Dedifferentiated amniotic fluid mesenchymal stem cell (primary cell): ENCODE data around the gene ZBTB7A.

Source experiments
- DNase-seq: peaks from one replicate; pipeline ENCODE4 v3.0.0-alpha.2; 2016; ENCODE audit errors: extremely low spot score

Gene ZBTB7A

DNA sequence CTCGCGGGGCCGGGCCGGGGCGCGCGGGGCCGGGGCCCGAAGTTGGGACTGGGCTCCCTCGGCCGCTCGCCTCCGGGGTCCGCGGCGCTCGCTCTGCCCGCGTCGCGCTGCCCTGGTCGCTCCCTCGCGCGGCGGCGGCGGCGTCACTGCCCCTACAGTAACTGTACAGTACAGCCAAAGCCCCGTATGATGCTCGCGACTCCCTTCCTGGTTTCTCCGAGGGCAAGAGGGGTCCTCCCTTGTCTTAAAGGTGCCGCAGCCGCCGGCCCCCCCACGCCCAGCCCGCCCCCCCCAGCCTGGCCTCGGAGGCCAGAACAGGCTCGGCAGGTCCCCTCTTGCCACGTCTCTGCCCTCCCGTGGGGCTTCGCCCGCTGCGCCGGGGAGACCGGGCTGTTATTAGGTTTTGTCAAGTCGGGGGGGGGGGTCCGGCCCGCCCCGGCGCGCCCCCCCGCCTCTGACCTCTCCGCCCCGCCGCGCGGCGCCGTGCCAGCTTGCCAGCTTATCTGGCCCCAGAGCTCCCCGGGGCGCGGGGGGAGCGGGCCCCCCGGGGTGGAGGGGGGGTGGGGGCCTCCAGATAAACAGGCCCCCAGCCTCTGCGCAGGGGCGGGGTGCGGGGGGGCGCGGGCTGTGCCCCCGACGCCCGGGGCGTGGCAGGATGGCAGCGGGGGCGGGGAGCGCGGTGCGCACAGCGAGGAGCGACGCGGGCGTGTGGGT, at the start of gene ZBTB7A:
Gene ZBTB7A, minus strand, starts transcription at position 218 of the 714 bp plus-strand sequence. CDS start 11,667 bp downstream, outside the sequence.
- peak; percentile 43 for DNase-seq

DNA sequence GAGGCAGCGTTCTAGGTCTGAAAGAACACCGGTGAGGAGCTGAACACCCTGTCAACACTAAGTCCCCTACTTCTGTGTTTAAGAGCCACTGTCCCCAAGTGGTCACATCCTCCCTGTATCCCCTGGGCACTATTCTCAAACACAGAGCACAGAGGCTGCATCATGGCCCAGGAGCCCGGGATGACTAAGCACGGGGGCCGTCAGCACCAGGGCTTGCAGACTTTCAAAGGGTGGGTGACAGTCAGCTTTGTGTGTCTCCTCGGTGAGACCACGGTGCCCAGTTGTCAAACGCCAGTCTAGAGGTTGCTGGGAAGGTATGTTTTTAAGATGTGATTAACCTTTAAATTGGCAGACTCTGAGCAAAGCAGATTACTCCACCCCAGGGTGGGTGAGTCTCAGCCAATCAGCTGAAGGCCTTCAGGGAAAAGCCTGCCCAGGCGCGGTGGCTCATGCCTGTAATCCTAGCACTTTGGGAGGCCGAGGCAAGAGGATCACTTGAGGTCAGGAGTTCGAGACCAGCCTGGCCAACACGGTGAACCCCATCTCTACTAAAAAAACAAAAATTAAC, 49.2 kb upstream of the ZBTB7A start:
- DNase-seq: no peak

DNA sequence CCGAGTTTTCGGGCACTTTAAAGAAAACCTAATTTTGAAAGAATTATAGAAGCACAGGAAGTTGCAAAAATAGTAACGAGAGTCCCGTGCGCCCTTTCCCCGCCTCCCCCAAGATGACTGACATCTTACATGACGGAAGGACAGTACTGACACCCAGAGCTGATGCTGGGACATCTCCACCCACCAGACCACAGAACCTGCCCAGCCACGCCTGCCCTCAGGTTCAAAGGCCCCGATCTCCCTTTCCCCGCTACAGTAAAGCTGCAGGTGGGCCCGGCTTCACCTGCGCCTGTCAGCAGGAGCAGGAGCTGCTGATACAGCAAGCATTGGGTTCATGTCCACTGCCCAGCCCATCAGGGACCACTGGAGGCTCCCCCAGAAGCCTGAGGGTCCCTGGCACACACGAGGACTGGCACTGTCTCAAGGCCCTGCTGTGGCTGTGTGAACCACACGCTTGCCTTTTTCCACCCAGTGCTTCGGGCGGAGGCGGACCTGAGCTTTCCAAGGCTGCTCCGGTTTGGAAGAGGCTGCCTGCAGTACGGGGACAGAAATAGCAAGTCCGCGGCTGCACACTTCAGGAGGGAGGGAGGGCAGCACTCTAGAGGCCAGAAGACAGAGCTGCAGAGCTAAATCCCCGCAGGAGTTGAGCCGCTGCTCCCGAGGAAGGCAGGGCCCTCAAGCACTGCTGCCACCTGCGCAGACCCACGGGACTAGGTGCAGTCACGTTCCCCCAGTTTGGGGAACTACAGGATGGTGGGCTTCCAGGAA, 48.5 kb upstream of the ZBTB7A start:
- no peak for DNase-seq

DNA sequence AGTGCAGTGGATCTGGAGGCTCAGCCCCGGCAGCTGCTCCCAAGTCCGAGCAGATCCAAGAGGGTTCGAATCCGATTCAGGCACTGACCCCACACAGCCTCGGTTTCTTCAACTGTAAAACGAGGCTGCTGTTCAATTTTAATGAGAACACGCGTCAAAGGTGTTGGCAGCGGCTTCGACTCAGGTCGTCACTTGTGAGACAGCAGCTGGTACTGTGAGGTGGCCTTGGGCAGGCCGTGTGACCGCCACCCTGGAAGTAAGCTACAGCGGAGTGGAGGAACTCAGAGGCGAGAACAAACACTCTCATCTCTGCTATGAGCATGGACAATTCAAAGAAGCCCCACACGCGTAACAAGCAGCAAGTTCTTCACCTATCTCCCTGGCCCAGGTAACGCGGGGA, 47.5 kb upstream of the ZBTB7A start:
- DNase-seq: no peak

DNA sequence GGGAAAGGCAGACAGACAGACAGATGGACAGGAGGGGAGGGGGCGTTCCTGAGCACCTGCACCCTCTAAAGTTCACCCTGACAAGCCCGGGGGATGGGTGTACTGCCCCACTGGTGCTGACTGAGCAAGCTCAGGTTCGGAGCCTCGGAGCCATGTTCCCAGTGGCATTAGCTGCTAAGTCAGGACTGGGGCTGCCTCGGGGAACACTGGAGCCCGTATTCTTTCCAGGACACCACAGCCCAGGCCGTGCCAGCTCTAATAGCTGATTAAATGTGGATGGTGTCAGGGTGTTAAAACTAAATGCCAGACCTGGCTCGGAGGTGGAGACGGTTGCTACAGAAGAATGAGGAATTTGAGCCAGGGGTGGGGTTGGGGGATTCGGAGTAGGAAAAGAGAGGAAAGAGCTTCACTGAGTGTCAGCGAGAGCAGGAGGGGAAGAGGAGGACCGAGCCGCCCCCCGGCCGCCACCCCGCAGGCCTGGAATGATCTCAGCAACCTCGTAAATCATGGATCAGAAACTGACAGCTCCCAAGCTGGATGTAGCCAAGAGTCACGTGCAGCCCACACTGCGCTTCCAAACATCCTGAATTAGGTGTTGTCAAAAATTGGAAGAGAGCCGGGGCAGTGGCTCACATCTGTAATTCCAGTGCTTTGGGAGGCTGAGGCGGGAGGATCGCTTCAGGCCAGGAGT, 46.8 kb upstream of the ZBTB7A start:
- DNase-seq: no peak

DNA sequence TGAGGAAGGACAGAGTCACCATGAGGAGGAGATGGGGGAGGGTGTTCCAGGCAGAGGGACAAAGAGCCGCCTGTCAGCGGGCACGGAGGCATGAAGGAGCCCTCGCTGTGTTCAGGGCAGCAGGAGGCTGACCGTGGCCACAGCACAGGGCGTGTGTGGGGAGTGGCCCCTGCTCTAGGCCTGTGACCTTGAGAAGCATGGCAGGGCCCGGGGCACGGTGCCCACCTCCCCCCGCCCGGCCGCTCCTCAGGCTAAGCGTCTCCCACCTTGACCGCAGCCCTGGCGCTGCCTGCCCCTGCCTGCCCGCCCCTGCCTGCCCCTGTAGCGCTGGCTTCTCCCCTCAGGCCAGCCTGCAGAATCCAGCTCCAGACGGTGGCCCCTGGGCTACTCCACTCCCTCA, 45.7 kb upstream of the ZBTB7A start:
- no peak for DNase-seq

DNA sequence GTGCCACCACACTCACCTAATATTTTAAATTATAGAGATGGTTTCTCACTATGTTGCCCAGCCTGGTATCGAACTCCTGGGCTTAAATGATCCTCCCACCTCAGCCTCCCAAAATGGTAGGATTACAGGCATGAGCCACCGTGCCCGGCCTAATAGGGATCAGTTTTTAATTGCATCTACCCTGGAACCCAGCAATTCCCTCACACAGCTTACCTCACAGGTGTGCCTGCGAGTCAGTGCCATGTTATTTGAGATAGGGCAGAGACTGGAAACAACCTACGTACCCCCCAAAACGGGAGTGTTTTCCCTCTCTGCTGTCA, 42.9 kb upstream of the ZBTB7A start:
- DNase-seq: no peak

DNA sequence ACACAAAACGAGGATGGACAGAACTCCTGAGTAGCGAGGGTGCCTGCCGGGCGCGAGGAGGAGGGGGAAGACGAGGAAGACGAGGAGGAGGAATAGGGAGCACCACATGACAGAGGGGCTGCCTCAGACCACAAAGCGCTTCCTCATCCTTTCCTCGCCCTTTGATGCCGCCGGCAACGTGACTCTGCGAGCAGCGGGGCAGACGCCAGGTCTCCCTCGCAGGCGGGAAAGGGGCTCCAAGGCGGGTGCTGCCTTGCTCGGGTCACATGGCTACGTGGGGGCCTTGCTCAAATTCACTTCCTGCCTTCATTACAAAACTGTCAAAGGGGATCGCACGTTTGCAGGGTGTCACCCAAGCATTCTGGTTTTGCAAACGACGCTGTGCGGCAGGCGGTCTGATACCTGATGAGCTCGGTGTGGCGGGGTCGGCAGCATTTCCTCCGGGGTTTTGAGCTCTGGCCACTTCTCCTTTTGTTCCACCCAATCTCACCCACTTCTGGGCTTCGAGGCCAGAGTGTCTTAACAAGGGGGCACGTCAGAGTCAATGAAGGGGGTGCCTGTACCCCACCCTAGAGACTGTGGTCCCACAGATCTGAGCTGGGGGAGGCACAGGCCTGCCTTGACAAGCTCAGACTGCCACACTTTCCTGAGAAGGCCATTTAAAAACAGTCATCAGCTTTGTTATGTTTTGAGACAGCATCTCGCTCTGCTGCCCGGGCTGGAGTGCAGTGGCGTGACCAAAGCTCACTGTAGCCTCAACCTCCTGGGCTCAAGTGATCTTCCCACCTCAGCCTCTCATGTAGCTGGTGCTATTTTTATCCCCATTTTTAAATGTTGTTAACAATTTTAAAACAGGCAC, 42.3 kb upstream of the ZBTB7A start:
- DNase-seq: no peak

DNA sequence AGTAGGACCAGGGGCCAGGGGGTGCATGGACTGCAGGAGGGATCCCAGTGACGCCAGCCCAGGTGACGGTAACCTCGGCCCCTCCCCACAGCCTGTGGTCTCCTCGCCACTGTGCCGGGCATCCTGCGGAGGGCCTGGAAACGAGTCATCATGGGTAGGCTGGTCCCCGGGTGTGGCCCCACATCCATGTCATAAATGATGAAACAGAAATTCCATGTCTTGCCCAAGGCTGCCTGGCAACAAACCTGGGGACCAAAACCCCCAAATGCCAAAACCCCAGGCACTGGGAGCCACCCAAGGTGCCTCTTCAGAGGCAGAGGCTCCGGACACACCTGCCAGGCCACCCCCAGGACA, 36.4 kb upstream of the ZBTB7A start:
- DNase-seq: no peak

DNA sequence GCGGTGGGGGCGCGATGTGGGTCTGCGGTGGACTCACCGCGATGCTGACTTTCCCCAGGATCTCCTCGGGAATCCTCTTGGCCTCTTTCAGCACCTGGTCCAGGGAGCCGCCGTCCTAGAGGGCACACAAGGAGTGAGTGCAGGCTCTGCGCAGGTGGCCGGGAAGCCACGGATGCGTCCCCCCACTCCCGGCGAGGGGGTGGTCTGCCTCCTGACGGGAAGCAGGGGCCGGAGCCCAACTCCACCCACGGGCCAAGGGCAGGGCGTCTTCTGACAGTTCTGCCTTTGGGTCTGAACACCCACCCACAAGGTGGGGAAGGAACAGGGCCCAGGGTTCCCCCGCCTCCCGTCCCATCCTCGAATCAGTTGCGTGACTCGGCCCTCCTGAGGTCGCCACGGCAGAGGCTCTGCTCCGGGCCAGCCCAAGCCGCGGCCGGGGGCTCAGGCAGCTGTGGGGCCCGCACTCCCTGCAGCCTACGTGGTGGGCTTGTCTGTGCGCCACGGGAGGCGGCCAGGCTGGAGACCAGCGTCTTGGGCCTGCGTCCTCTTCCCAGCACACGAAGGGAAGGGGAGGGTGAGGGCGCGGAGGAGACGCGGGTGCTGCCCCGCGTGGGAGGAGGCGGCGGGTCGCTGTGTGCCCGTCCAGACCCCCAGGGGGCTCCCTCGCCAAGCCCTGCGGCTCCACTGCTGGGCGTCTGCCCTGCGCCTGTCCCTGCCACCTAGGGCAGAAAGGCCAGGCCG, 35.8 kb upstream of the ZBTB7A start:
- no peak for DNase-seq

DNA sequence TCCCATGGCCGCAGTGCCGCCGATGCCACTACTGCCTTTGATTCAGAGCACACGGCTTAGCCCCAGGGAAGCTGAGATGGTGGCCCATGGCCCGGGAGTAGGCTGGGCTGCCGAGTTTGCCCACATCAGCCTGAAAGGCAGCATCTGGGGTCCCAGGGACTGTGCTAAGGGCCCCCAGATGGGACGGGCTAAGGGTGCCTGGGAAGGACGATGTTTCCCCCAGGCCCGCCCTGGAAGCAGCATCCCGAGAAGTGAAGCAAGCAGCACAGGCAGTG, 34.7 kb upstream of the ZBTB7A start:
- DNase-seq: no peak

DNA sequence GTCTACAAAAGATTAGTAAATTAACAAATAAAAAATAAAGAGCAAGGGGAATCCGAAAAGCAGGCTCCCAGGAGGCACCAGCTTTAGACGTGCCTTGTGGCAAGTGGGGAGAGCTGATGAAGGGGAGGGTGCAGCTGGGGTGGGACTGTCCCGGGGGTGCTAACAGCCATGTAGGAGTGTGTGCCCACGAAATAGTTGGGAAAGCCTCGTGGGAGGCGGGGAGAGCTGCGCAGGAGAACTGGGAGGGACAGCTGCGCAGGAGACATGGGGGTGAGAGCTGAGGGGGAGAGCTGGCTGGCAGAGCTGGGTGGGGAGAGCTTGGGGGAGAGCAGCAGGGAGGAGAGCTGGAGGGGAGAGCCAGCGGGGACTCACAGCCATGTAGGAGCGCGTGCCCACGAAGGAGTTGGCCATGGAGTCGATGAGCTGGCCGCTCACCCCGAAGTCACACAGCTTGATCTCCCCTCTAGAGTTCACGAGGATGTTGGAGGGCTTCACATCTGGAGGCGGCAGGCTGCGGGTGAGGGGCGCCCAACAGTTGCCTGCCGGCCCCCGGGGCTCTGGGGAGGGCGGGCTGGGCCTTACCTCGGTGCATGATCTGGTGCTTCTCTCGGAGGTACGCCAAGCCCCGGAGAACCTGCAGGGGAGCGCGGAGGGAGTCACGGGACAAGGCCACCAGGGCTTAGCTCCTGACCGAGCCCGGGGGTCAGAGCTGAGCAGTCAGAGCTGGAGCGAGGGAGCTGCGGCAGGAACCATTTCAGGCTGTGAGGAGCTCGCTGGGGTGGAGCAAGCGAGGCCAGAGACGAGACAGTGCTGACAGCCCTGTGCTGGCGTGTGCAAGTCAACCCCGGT, 34.2 kb upstream of the ZBTB7A start:
- DNase-seq: no peak

DNA sequence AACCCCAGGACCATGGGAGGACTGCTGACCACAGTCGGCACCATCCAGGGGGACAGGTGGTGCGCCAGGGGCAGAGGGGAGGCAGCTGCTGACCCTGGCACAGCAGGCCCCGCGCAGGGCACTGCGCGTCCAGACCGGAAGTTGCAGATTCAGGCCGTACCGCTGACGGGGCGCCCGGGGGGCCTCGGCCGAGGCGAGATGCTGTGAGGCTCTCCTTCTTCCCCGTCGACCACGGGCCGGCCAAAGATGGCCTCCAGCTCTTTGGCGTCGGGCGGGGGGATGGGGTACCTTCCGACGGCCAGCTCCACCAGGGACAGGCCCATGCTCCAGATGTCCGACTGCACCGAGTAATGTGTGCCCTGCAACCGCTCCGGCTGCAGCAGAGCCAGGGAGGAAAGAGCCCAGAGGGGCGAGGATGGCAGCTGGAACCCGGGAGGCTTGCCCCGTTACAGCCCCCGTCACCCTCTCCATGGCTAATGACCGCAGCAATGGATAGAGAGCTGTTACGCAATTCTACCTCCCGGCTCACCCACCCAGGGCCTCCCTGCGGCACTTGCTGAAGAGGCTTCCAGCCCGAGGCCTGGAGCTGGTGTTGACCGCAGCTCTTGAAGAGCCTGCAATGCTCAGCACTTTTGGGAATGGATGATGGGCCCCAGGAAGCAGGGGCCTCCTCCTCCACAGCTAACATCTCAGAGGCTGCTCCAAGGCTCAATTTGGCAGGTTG, 32.5 kb upstream of the ZBTB7A start:
- no peak for DNase-seq

DNA sequence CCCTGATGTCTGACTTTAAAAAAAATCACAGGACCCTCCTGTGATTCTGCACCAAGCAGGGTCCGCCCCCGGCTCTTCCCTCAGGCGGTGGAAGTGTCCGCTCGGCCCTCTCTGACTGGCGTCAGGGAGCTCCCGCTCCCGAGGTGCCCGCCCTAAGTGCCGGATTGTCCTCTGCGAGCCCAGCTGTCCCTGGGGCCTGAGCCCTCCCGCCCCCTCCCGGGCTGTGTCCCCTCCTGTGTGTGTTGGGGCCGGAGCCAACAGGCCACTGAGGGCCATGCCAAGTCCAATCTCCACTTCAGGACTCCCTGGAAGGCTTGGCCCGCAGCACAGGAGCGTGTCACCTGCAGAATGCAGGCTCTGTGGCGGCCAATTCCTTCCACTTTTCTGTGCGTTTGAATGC, 31.8 kb upstream of the ZBTB7A start:
- DNase-seq: no peak

DNA sequence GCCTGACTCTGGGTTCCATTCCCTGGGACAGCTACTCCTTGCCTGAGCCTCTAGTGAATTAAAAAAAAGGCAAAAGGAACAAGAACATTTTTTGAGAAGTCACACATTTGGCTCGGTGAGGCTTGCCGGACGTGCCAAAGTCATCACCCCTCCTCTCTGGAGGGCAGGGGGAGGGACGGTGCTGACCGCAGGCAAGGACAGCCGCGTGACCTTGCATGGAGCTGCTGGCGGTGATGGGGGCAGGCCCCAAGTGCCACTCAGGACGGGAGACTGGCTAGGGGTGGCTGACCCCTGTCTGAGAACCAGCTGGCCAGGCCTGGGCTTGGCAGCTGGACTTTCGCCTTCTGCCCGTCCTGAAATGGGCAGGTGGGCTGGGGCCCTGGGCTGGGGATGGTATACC, 30.8 kb upstream of the ZBTB7A start:
- no peak for DNase-seq

DNA sequence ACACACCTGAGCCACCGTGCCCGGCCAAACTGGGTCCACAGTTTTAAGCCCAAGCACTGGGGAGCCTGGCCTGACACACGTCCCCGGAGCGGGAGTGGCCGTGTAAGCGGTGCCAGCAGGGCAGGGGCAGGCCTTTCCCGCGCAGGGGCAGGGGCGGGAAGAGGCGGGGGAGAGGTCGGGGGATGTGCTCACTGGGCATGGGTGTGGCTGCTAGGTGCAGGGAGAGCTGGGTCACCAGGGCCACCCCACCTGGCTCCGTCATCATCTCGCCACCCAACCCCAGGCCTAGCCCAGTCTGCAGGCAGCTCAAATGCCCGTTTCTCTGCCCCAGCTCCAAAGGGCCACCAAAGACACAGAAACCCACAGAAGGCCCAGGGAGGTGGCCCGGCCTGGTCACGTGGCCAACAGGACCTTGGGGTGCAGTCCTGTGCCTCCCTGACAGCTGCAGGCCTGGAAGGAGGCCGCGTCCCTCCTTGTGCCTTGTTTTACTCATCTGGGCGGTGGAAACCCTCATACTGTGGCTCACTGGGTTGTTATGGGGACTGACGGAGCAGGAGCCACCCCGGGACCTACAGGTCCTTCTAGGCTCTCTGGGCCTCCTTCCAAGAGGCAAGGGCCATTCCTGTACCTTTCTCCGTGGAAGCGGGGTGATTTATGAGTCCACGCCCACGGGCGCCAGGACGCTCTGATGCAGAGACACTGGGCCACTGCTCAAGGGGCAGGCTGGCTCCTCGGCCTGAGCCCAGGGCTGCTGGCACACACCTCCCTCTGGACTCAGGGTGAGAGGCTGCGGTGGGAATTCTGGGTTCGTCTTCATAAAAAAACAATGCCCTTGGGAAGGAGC, 29.6 kb upstream of the ZBTB7A start:
- DNase-seq: no peak

DNA sequence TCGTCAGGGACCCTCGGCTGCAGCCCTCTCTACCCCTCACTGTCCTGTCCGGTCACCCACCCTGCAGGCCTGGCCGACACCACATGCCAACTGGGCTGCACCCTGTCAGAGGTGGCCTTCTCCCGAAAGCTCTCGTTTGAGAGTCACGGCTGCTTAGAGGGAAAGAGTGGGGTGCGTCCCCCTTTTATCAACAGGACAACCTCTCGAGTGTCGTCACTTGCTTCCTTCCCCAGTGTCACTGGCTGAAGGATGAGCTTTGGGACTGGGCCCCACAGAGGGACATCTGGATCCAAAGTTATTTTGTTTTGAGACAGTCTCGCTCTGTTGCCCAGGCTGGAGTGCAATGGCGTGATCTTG, 28.8 kb upstream of the ZBTB7A start:
- DNase-seq: no peak

DNA sequence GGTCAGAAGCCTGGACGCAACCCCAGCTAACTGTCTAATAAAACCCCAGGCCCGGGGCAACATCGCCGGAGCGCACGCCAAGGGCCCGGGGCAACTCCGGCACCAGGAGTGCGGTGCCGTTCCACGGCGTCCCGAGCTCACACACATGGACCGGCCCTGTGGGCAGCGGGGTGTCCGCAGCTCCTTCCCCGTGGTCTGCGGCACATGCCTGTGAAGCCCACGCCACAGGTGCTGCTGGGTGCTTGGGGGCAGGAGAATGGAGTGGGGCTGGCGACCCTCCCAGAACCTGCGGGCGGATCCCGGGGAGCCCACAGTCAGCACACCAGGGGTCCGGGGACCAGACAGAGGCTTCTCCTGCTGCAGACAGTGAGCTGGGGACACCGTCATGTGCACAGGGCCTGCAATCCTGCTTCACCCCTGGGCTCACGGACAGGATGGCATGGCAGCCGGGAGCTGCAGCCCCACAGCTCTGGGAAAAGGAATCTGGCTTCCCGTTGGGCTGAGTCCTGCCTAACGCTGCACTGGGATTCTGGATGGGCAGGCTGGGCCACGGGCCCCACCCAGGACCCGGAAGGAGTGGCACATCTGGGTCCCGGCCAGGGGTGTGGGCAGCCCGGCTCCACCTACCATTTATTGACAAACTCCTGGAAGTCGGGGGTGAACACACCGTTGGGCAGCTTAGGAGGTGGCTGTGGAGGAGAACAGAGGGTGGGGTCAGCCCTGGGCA, 28.2 kb upstream of the ZBTB7A start:
- no peak for DNase-seq
